ENCODE measurements around the gene BET1L.
"Not testable (repeated sequence)": the region's sequence is repeated elsewhere in the genome, so short reads cannot be mapped to it uniquely, and the experiment has no call there.

The BET1L gene

GRCh38 chr11:193481-193880 lies 13.7 kb downstream of the BET1L start:
- not testable (repeated sequence) for DNase-seq

DNA sequence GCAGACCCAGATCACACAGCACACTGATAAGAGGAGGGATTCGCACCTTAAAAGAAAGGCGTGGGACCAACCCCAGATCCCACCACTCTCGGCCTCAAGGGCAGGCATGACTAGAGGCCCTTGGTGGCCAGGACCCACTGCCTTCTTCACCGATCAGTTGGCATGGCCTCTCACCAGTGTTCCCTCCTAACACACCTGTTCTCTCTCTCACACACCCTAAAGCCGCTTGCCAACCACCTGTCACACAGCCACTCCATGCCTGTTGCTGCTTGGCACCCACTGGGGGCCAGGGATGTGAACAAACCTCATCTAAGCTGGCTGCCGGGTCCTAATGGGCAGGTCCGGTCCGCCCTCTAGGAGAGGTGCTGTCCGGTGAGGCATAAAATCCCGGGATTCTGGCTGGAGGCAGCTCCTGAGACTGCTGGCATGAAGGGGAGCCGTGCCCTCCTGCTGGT lies 14.5 kb downstream of the BET1L start, which contains the start of gene SCGB1C1:
TSS of gene SCGB1C1 (plus strand) at position 405 of the 455 bp plus-strand sequence. CDS start at position 427, 22 bp downstream.
- DNase-seq, result not testable (repeated sequence)

GRCh38 chr11:191490-192478 lies 15.4 kb downstream of the BET1L start:
- DNase-seq, result not testable (repeated sequence)

GRCh38 chr11:190546-190945 lies 16.7 kb downstream of the BET1L start:
- DNase-seq, result not testable (repeated sequence)

- DNase-seq, result not testable (repeated sequence)
Measured at GRCh38 chr11:189843-190311, 17.3 kb downstream of the BET1L start.

DNA sequence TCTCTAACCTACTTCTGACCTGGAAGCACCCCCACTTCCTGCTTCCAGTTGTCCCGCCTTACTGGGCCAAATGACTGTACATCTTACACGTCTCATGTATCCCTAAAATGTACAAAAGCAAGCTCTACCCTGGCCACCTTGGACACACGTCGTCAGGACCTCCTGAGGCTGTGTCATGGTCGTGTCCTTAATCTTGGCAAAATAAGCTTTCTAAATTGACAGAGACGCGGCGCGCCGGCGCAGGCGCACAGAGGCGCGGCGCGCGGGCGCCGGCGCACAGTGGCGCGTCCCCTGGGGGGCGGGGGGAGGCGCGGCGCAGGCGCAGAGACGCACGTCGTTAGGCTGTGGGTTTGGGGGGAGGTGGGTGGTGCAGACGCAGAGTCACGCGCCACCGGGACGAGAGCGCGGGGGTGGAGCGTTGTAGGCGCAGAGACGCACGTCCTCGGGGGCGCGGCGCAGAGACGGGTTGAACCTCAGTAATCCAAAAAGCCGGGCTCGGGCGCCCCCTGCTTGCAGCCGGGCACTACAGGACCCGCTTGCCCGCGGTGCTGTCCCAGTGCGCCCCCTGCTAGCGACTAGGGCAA lies 17.9 kb downstream of the BET1L start:
- DNase-seq, result not testable (repeated sequence)

- DNase-seq, result not testable (repeated sequence)
Measured at GRCh38 chr11:180242-180641, 27.0 kb downstream of the BET1L start.

Measured in NCI-H2171 (cell line).